Left forelimb (tissue), 1 donor: ENCODE data around the gene F2.

Experiments used
- DNase-seq: peaks from one replicate; pipeline ENCODE4 v3.0.0-alpha.2; 2018; ENCODE audit warnings: low spot score

F2 gene

GRCh38 chr11:46718155-46719019 is 626 bp upstream of the F2 start:
- no peak for DNase-seq

GRCh38 chr11:46719543-46720218 is 668 bp downstream of the F2 start:
- DNase-seq = no peak

- no peak for DNase-seq
These were observed 2.3 kb downstream of the F2 start for GRCh38 chr11:46721286-46721685.

GRCh38 chr11:46722566-46723358 is 3.7 kb downstream of the F2 start:
- DNase-seq = no peak

- no peak for DNase-seq
These were observed 4.3 kb downstream of the F2 start for GRCh38 chr11:46723359-46723680.

- DNase-seq = no peak
These were observed 5.1 kb downstream of the F2 start for GRCh38 chr11:46724088-46724487.

GRCh38 chr11:46725338-46726205 is 6.6 kb downstream of the F2 start:
- DNase-seq = no peak

- DNase-seq = no peak
These were observed 7.3 kb downstream of the F2 start for GRCh38 chr11:46726206-46726862.

- no peak for DNase-seq
These were observed 9.1 kb downstream of the F2 start for GRCh38 chr11:46727952-46728658.

- DNase-seq = no peak
These were observed 9.6 kb downstream of the F2 start for GRCh38 chr11:46728659-46729040.

GRCh38 chr11:46729110-46730027 is 10.4 kb downstream of the F2 start:
- DNase-seq = no peak

GRCh38 chr11:46731545-46731944 is 12.5 kb downstream of the F2 start:
- no peak for DNase-seq

GRCh38 chr11:46733234-46733633 is 14.2 kb downstream of the F2 start:
- DNase-seq = no peak

- no peak for DNase-seq
These were observed 17.1 kb downstream of the F2 start for GRCh38 chr11:46736146-46736545.

- no peak for DNase-seq
These were observed 17.6 kb downstream of the F2 start for GRCh38 chr11:46736615-46737014.

GRCh38 chr11:46737699-46738098 is 18.7 kb downstream of the F2 start:
- no peak for DNase-seq

- no peak for DNase-seq
These were observed 19.9 kb downstream of the F2 start for GRCh38 chr11:46738887-46739286.

GRCh38 chr11:46741600-46742484 is 22.8 kb downstream of the F2 start:
- DNase-seq = no peak

- DNase-seq = no peak
These were observed 24.0 kb downstream of the F2 start for GRCh38 chr11:46743043-46743442.
